Astrocyte of the spinal cord (primary cell): ENCODE measurements around the gene RABEP1.
A peak's percentile ranks its signal among the peaks of the same experiment; 100 is the strongest.

Experiments used
- DNase-seq: peaks from one replicate; pipeline ENCODE4 v3.0.0; 2011; ENCODE audit warnings: low read depth, low spot score
- H3K4me3 ChIP-seq: 2 replicates; pipeline ENCODE4 v1.5.1; 2011; ENCODE audit warnings: low read depth, mild to moderate bottlenecking, low read length, moderate library complexity
- in situ Hi-C: cut with HindIII; loops from 2 replicates; pipeline ENCODE4 v1.10.0; 2017; ENCODE audit warnings: low sequenced_read_pairs
- TF ChIP-seq, protein P1 (sequence below): IDR thresholded peaks from 2 replicates; pipeline ENCODE4 v1.5.1; 2012; ENCODE audit warnings: low read depth, mild to moderate bottlenecking, low read length, inconsistent platforms

Gene RABEP1

DNA sequence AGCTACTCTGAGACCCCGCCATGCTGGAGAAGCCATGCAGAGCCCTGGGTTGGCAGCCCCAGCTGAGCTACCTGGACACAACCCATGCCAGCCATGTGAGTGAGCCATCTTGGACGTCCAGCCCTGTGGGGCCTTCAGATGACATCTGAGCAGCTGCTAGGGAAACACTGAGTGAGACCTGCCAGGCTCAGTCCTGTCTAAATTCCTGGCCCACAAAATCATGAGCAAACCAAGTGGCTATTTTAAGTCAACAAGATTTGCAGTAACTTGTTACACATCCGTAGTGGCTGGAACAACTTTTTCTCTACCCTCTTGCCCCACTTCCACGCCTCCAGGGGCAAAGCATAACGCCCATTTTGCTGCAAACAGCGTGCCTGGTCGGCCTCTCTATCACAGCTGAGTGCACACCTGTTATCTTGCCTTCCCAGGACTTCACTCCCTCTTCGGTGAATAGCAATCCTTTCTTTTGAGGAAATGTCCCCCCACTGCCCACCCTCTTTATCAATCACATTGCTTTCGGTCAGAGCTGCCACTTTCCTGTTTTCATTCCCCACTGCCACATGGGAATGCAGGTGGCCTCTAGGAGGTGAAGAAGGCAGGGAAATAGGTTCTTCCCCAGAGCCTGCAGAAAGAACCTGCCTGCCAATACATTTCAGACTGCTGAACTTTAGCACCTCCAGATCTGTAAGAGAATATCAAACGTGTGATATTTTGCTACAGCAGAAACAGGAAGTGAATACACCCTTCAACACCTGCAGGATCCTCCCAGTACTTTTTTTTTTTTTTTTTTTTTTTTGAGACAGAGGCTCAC is 40.0 kb upstream of the RABEP1 start:
- no peak for DNase-seq
- no peak overlapping the region for H3K4me3 ChIP-seq
- in situ Hi-C loops = no loop called here
- TF ChIP-seq, protein P1, sequence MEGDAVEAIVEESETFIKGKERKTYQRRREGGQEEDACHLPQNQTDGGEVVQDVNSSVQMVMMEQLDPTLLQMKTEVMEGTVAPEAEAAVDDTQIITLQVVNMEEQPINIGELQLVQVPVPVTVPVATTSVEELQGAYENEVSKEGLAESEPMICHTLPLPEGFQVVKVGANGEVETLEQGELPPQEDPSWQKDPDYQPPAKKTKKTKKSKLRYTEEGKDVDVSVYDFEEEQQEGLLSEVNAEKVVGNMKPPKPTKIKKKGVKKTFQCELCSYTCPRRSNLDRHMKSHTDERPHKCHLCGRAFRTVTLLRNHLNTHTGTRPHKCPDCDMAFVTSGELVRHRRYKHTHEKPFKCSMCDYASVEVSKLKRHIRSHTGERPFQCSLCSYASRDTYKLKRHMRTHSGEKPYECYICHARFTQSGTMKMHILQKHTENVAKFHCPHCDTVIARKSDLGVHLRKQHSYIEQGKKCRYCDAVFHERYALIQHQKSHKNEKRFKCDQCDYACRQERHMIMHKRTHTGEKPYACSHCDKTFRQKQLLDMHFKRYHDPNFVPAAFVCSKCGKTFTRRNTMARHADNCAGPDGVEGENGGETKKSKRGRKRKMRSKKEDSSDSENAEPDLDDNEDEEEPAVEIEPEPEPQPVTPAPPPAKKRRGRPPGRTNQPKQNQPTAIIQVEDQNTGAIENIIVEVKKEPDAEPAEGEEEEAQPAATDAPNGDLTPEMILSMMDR = no peak

DNA sequence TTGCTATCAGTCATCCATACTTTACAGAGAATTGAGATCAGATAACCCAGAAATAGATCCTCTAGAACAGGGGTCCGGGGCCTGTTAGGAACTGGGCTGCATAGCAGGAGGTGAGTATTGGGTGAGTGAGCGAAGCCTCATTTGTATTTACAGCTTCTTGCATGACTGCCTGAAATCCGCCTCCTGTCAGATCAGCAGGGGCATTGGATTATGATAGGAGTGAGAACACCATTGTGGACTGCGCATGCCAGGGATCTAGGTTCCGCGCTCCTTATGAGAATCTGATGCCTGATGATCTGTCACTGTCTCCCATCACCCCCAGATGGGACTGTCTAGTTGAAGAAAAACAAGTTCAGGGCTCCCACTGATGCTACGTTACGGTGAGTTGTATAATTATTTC is 34.5 kb upstream of the RABEP1 start:
- in situ Hi-C loops = no loop called here
- no peak for DNase-seq
- TF ChIP-seq, protein P1 = no peak
- H3K4me3 ChIP-seq = no peak overlapping the region

DNA sequence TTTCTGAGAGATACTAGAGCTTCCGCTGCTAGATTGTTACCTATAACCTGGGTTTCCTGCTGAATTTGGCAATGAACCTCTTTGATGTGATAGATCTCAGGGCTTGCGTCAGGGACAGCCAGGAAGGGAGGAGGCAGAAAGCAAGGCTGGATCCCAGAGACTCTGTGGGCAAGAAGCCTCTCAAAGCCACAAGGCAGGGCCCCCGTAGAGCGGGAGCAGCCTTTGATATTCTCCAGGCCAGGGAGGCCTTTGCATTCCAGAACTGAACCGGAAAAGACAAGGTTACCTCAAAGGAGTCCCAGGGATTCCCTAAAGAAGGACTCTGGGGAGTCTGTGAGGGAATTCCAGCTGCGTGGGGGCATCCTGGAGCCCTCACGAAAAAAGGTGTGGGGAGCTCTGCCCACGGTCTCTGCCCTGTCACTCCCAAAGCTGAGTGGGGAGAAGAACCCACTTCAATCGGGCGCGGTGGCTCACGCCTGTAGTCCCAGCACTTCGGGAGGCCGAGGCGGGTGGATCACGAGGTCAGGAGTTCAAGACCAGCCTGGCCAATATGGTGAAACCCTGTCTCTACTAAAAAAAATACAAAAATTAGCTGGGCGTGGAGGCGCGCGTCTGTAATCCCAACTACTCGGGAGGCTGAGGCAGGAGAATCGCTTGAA is 33.1 kb upstream of the RABEP1 start:
- H3K4me3 ChIP-seq = no peak overlapping the region
- DNase-seq = peak; percentile 3
- TF ChIP-seq, protein P1 = no peak
- in situ Hi-C loops = no loop called here

DNA sequence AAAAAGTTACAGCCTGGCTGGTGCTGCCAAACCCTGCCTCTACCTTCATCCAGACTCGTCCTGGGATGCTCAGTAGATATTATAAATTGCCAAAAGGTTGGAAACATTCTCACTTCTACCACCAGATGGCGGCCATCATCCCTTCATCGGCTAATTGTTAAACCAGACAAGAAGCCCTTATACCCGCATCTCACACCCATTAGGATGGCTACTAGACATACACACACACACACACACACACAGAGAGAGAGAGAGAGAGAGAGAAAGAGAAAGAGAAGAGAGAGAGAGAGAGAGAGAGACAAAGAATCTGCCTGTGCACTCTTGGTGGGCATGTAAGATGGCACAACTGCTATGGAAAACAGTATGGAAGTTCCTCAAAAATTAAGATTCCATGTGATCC is 32.5 kb upstream of the RABEP1 start:
- in situ Hi-C loops = no loop called here
- TF ChIP-seq, protein P1 = peak; percentile 58
- no peak overlapping the region for H3K4me3 ChIP-seq
- DNase-seq = peak; percentile 83

DNA sequence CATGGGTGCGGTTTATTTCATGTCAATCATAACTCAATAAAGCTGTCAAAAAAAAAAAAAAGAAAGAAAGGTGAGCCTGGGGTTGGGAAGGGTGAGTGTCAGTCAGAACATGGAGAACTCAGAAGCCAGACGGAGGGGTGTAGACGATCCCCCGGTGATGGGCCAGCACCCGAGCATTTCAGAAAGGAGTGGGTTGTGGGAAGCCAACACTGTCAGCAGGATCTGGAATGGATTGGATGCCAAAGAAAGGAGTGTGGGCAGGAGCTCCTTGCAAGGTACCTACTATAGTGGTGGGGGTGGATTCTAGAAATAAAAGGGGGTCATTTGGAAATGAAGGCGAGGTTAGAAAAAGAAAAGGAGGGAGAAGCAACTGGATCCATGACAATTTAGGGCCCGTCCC is 27.7 kb upstream of the RABEP1 start:
- DNase-seq = no peak
- in situ Hi-C loops = no loop called here
- TF ChIP-seq, protein P1 = no peak
- H3K4me3 ChIP-seq = no peak overlapping the region

DNA sequence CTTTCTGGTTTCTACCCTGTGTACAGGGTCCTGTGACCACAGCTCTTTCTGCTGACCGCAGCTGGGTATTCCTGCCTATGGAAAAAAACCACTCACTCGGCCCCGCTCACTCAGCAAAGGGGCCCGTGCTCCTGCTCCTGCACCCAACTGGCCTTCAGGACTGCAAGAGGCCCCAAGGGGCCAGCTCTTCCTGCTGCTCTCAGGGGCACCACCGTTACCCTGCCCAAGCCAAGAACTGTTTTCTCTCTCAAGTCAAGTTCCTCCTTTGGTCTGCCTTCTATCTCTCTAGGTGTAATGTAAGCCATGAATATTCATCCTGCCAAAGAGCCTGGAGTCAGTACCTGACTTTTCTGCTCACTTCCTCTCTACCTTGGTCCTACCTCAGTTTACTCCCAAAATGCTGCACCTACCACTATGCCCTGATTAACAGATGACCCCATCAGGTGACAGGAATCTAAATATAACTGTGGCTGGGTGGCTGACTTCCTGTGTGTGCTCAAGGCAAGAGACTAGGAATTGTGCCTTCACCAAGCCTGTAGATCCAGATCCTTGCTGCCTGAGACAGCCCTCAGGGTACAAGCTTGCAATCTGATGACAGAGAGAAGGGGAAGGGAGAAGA is 27.1 kb upstream of the RABEP1 start:
- DNase-seq = no peak
- TF ChIP-seq, protein P1 = no peak
- in situ Hi-C loops = no loop called here
- no peak overlapping the region for H3K4me3 ChIP-seq
